ENCODE results near the gene CCDC50. TPM values are rescaled to one million over a fixed set of nuclear protein-coding genes. Genes with fewer than 3 reads are reported as not detected.

Gene CCDC50
- total RNA-seq, 1 donor from 2014 or later = 51.2 TPM

GRCh38 chr3:191298846-191299245 lies 30.3 kb upstream of the CCDC50 start:
- Mint-ChIP-seq H3K4me3 (no peak overlapping the region), H3K27me3 (ENCODE audit: insufficient read depth, low read depth) (no peaks in the 10 kb centered on the region), H3K27ac (no peak overlapping the region), H3K4me1 (no peaks in the 10 kb centered on the region), H3K9me3 (no peaks in the 10 kb centered on the region), H3K36me3 (no peaks in the 10 kb centered on the region)
- Histone ChIP-seq H3K4me2 (no peak overlapping the region), H2AFZ (replicated peaks) (no peak overlapping the region), H3K4me1 (peaks cover 6% of the 10 kb centered on the region), H4K20me1 (ENCODE audit: low read depth) (no peaks in the 10 kb centered on the region), H3K27me3 (no peaks in the 10 kb centered on the region), H3K4me3 (no peak overlapping the region), H3K27ac (no peak overlapping the region), H3K36me3 (no peaks in the 10 kb centered on the region), H3K9me3 (ENCODE audit: low read depth) (no peaks in the 10 kb centered on the region), H3F3A (ENCODE audit: low read depth) (no peaks in the 10 kb centered on the region), H3K79me2 (ENCODE audit: low read depth) (no peaks in the 10 kb centered on the region), H3K9ac (no peak overlapping the region)
- no peak for TF ChIP-seq CTCF (IDR thresholded peaks at IDR 0.05)
- no peak for TF ChIP-seq EZH2phosphoT487 (IDR thresholded peaks at IDR 0.05)
- TF ChIP-seq EZH2 (IDR thresholded peaks at IDR 0.05) = no peak
- no peak for DNase-seq (ENCODE audit: low spot score)

DNA sequence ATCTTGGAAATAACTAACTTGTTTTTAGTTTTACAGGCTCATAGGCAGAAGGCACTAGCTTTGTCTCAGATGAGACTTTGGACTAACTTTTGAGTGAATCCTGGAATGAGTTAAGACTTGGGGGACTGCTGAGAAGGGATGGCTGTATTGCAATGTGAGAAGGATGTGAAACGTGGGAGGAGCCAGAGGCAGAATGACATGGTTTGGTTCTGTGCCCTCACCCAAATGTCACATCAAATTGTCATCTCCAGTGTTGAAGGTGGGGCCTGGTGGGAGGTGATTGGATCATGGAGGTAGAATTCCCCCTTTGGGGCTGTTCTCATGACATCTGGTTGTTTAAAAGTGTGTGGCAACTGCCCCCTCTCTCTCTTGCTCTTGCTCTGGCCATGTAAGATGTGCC lies 28.8 kb upstream of the CCDC50 start:
- Mint-ChIP-seq H3K27ac (no peak overlapping the region), H3K27me3 (ENCODE audit: insufficient read depth, low read depth) (no peaks in the 10 kb centered on the region), H3K9me3 (no peaks in the 10 kb centered on the region), H3K4me3 (no peak overlapping the region), H3K36me3 (no peaks in the 10 kb centered on the region), H3K4me1 (no peaks in the 10 kb centered on the region)
- Histone ChIP-seq H3F3A (ENCODE audit: low read depth) (no peaks in the 10 kb centered on the region), H4K20me1 (ENCODE audit: low read depth) (no peaks in the 10 kb centered on the region), H3K9ac (no peak overlapping the region), H3K4me3 (no peak overlapping the region), H3K79me2 (ENCODE audit: low read depth) (no peaks in the 10 kb centered on the region), H3K9me3 (ENCODE audit: low read depth) (no peaks in the 10 kb centered on the region), H2AFZ (replicated peaks) (no peak overlapping the region), H3K27ac (no peak overlapping the region), H3K27me3 (no peaks in the 10 kb centered on the region), H3K36me3 (no peaks in the 10 kb centered on the region), H3K4me2 (no peak overlapping the region), H3K4me1 (peaks cover 6% of the 10 kb centered on the region)
- no peak for TF ChIP-seq CTCF (IDR thresholded peaks at IDR 0.05)
- no peak for TF ChIP-seq EZH2phosphoT487 (IDR thresholded peaks at IDR 0.05)
- no peak for TF ChIP-seq EZH2 (IDR thresholded peaks at IDR 0.05)
- no peak for DNase-seq (ENCODE audit: low spot score)

DNA sequence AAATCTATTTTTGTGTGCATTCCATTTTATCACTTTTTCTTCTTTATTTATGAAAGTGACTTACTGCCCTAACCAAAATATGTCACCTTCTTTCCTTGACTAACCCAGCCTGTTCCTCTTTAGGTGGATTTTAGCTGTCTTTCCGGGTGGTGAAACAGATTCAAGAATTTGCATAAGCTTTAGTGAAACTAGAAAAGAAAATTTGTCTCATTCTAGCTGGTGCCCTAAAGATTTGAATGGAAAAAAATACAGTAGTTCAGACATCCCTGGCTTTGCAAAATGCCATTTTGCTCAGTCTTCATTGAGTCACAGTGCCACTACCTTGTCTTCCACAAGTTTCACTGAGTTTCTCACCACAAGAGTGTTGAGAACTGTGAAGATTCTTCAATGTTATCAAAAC lies 28.2 kb upstream of the CCDC50 start:
- Mint-ChIP-seq H3K4me3 (no peak overlapping the region), H3K27me3 (ENCODE audit: insufficient read depth, low read depth) (no peaks in the 10 kb centered on the region), H3K36me3 (no peaks in the 10 kb centered on the region), H3K4me1 (no peaks in the 10 kb centered on the region), H3K27ac (no peak overlapping the region), H3K9me3 (no peaks in the 10 kb centered on the region)
- TF ChIP-seq EZH2 (IDR thresholded peaks at IDR 0.05) = no peak
- no peak for TF ChIP-seq CTCF (IDR thresholded peaks at IDR 0.05)
- TF ChIP-seq EZH2phosphoT487 (IDR thresholded peaks at IDR 0.05) = no peak
- no peak overlapping the region for H3K4me2 ChIP-seq
- DNase-seq (ENCODE audit: low spot score) = no peak
- H4K20me1 ChIP-seq (ENCODE audit: low read depth) = no peaks in the 10 kb centered on the region
- no peak overlapping the region for H3K27ac ChIP-seq
- H3K9me3 ChIP-seq (ENCODE audit: low read depth) = no peaks in the 10 kb centered on the region
- H3K36me3 ChIP-seq = no peaks in the 10 kb centered on the region
- H3F3A ChIP-seq (ENCODE audit: low read depth) = no peaks in the 10 kb centered on the region
- H3K4me3 ChIP-seq = no peak overlapping the region
- no peak overlapping the region for H3K9ac ChIP-seq
- peaks cover 6% of the 10 kb centered on the region for H3K4me1 ChIP-seq
- H3K79me2 ChIP-seq (ENCODE audit: low read depth) = no peaks in the 10 kb centered on the region
- H2AFZ ChIP-seq (replicated peaks) = no peak overlapping the region
- H3K27me3 ChIP-seq = no peaks in the 10 kb centered on the region

Data from neural progenitor cell (in vitro differentiated cells).